ENCODE results near the gene SOX6. TPM values are rescaled to one million over a fixed set of nuclear protein-coding genes. Genes with fewer than 3 reads are reported as not detected.

The SOX6 gene
- polyA plus RNA-seq, 1 donor from 2014 or later: 2.2 TPM

GRCh38 chr11:15938121-15938611, 418.2 kb downstream of the SOX6 start:
- Histone ChIP-seq H3K27ac (ENCODE audit: low read length) (no peak overlapping the region), H3K4me2 (ENCODE audit: low read length) (no peak overlapping the region), H3K27me3 (ENCODE audit: insufficient read depth, low read depth, low read length) (no peaks in the 10 kb centered on the region), H3K36me3 (ENCODE audit: insufficient read depth, low read length) (no peaks in the 10 kb centered on the region), H3K9me3 (ENCODE audit: low read length) (no peaks in the 10 kb centered on the region), H3K9ac (ENCODE audit: low read length) (no peak overlapping the region), H3K4me3 (ENCODE audit: low read length) (no peak overlapping the region), H3K79me2 (replicated peaks; ENCODE audit: insufficient read depth, low read length) (no peaks in the 10 kb centered on the region), H3K9me2 (ENCODE audit: insufficient read depth, low read length) (no peaks in the 10 kb centered on the region), H4K20me1 (ENCODE audit: insufficient read depth) (no peaks in the 10 kb centered on the region), H3F3A (ENCODE audit: insufficient read depth, low read length, poor library complexity, severe bottlenecking) (no peaks in the 10 kb centered on the region), H2AFZ (ENCODE audit: low read depth, low read length) (no peak overlapping the region)
- no peak for TF ChIP-seq SMC3 (conservative IDR thresholded peaks at IDR 0.05; ENCODE audit: poor library complexity)
- no peak for TF ChIP-seq CTCF (IDR thresholded peaks at IDR 0.05; ENCODE audit: poor library complexity, severe bottlenecking)
- TF ChIP-seq MXI1 (conservative IDR thresholded peaks at IDR 0.05; ENCODE audit: poor library complexity, severe bottlenecking): no peak
- TF ChIP-seq POLR2AphosphoS5 (IDR thresholded peaks at IDR 0.05): no peak
- no peak for TF ChIP-seq EP300 (conservative IDR thresholded peaks at IDR 0.05; ENCODE audit: poor library complexity, severe bottlenecking)
- TF ChIP-seq REST (IDR thresholded peaks at IDR 0.05; ENCODE audit: borderline replicate concordance): no peak
- TF ChIP-seq EZH2 (IDR thresholded peaks at IDR 0.05; ENCODE audit: borderline replicate concordance, insufficient read depth, low read length, poor library complexity, severe bottlenecking): no peak
- TF ChIP-seq RAD21 (conservative IDR thresholded peaks at IDR 0.05): no peak
- no peak for TF ChIP-seq TAF1 (IDR thresholded peaks at IDR 0.05; ENCODE audit: low read depth)

GRCh38 chr11:15937601-15938120, 418.7 kb downstream of the SOX6 start:
- H3K4me2 ChIP-seq (ENCODE audit: low read length): no peak overlapping the region
- no peaks in the 10 kb centered on the region for H3K27me3 ChIP-seq (ENCODE audit: insufficient read depth, low read depth, low read length)
- no peak overlapping the region for H3K4me3 ChIP-seq (ENCODE audit: low read length)
- no peaks in the 10 kb centered on the region for H3K36me3 ChIP-seq (ENCODE audit: insufficient read depth, low read length)
- H2AFZ ChIP-seq (ENCODE audit: low read depth, low read length): no peak overlapping the region
- no peaks in the 10 kb centered on the region for H3F3A ChIP-seq (ENCODE audit: insufficient read depth, low read length, poor library complexity, severe bottlenecking)
- H4K20me1 ChIP-seq (ENCODE audit: insufficient read depth): no peaks in the 10 kb centered on the region
- no peak overlapping the region for H3K9ac ChIP-seq (ENCODE audit: low read length)
- H3K79me2 ChIP-seq (replicated peaks; ENCODE audit: insufficient read depth, low read length): no peaks in the 10 kb centered on the region
- TF ChIP-seq EP300 (conservative IDR thresholded peaks at IDR 0.05; ENCODE audit: poor library complexity, severe bottlenecking) (no peak), REST (IDR thresholded peaks at IDR 0.05; ENCODE audit: borderline replicate concordance) (no peak), TAF1 (IDR thresholded peaks at IDR 0.05; ENCODE audit: low read depth) (no peak), SMC3 (conservative IDR thresholded peaks at IDR 0.05; ENCODE audit: poor library complexity) (no peak), RAD21 (conservative IDR thresholded peaks at IDR 0.05) (no peak), MXI1 (conservative IDR thresholded peaks at IDR 0.05; ENCODE audit: poor library complexity, severe bottlenecking) (no peak), POLR2AphosphoS5 (IDR thresholded peaks at IDR 0.05) (no peak), EZH2 (IDR thresholded peaks at IDR 0.05; ENCODE audit: borderline replicate concordance, insufficient read depth, low read length, poor library complexity, severe bottlenecking) (no peak), CTCF (IDR thresholded peaks at IDR 0.05; ENCODE audit: poor library complexity, severe bottlenecking) (no peak)
- no peak overlapping the region for H3K27ac ChIP-seq (ENCODE audit: low read length)
- no peaks in the 10 kb centered on the region for H3K9me3 ChIP-seq (ENCODE audit: low read length)
- H3K9me2 ChIP-seq (ENCODE audit: insufficient read depth, low read length): no peaks in the 10 kb centered on the region
